GM23338 (cell line): ENCODE data around the gene PLD5.
"Not testable (repeated sequence)": the region's sequence is repeated elsewhere in the genome, so short reads cannot be mapped to it uniquely, and the experiment has no call there.

Source experiments
- CTCF ChIP-seq, 2 experiments: fragments of 200-600 bp in 1 of 2; sonication (generic) in 1 of 2; conservative IDR thresholded peaks; 2 replicates each; pipeline versions ENCODE4 v1.5.1 to v1.6.1; 2016 to 2017; ENCODE audit warnings: antibody characterized with exemption in 2 of 2, low read depth in 2 of 2, mild to moderate bottlenecking in 2 of 2, moderate library complexity in 1 of 2
- EZH2 ChIP-seq: fragments of 200-600 bp; sonication (generic); IDR thresholded peaks from one replicate; pipeline ENCODE4 v1.8.0; 2017; ENCODE audit warnings: antibody characterized with exemption, mild to moderate bottlenecking, low read depth; ENCODE audit not compliant: unreplicated experiment

GRCh38 chr1:242293781-242294180 lies 230.7 kb downstream of the PLD5 start:
- not testable (repeated sequence) for TF ChIP-seq CTCF (conservative IDR thresholded peaks at IDR 0.05; ENCODE audit: low read depth in 2 of 2); EZH2
